ENCODE data around the gene SYTL2. TPM values are rescaled to one million over a fixed set of nuclear protein-coding genes. Genes with fewer than 3 reads are reported as not detected.

Gene SYTL2
- total RNA-seq, 2 experiments from 2014 or later = 28.7 to 39.3 TPM

DNA sequence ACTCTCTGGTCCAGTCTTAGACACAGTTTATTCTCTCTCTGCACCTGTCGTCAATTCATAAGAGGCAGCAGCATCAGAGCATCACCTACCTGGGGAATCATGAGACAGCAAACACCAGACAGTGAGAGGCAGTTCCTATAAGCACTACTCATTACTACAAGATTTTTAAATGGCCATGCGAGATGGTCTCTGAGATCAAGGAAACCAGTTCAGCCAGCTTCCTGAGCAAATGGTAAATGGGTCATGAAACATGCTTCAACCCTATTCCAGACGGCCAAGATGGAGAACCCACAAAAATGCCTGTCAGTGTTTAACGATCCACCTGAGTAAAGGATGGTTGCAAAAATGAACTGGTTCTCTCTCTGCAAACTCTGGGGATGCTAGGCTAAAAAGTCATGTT is 52.9 kb downstream of the SYTL2 start:
- Mint-ChIP-seq H3K9me3 (no peaks in the 10 kb centered on the region), H3K4me3 (no peak overlapping the region), H3K27me3 (no peaks in the 10 kb centered on the region), H3K27ac (no peak overlapping the region), H3K36me3 (peaks cover 18% of the 10 kb centered on the region), H3K4me1 (peaks cover 36% of the 10 kb centered on the region)
- no peak for DNase-seq
- POLR2A ChIA-PET = no interaction called here
- no peak for ATAC-seq (ENCODE audit: low read depth)

DNA sequence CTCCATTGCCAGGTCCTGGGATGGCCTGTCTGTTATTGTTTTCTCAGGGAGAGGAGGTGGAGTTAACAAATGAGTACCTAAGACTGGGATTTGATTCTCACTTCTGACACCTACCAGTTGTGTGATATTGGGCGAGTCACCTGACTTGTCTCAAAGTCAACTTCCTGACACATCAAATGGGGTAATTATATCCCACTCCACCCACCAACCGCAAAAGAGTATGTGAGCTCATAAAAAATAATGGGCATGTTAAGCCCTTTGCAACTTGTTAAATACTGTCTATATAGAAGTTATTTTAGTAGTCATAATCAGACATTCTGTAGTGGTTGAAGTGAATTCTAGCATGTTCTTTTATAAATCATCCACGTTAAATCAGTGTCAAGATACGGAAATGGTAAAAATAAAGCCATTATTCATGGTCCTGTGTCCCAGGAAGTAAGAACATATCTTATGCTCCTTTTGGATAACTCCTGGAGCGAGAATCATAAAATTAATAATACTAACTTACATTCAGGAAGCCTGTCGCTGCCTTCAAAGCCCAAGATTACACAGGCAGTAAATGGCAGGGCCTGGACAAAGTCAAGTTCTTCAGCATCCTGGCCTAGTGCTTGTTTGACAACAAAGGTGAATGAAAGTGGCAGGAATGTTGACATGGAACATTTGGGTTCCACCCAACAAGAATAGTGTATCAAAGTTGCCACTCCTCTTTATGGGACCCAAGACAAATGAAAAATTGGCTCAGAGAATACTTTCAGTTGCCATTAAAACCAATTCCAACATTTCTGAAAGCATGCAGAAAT is 54.3 kb downstream of the SYTL2 start:
- Mint-ChIP-seq H3K4me3 (peak overlapping the region; percentile 59), H3K36me3 (peaks cover 16% of the 10 kb centered on the region), H3K27me3 (no peaks in the 10 kb centered on the region), H3K9me3 (no peaks in the 10 kb centered on the region), H3K4me1 (peaks cover 48% of the 10 kb centered on the region), H3K27ac (peak overlapping the region; percentile 82)
- DNase-seq (no peak), ATAC-seq (ENCODE audit: low read depth) (peak; percentile 8)
- POLR2A ChIA-PET = interaction anchor here (0.9 to 2.9 kb wide), 8 partner anchors 9 to 129 kb away, joined by 3 to 11 read pairs (median 4); partner anchors contain the start of genes DLG2 and TMEM126A

DNA sequence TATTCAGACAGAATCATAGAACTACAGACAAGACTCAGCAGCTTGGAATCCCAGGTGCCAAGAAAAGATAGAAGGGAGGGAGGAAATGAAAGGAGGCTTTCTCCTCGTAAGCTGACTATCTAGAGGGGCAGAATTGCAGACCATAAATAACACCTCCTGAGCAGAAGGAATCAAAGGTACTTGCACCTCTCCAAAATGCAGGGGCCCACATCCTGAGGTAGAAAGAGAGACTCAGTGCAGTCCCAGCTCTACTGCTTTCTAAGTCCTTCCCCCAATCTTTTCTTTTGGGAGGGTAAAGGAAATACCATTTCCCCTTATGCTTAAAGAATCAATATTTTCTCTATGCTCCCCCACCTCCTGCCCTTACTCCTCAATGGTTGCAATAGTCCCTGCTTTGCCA is 55.2 kb downstream of the SYTL2 start:
- Mint-ChIP-seq H3K27me3 (no peaks in the 10 kb centered on the region), H3K27ac (peak overlapping the region; percentile 82), H3K4me3 (peak overlapping the region; percentile 59), H3K4me1 (peaks cover 57% of the 10 kb centered on the region), H3K9me3 (no peaks in the 10 kb centered on the region), H3K36me3 (peaks cover 16% of the 10 kb centered on the region)
- DNase-seq (no peak), ATAC-seq (ENCODE audit: low read depth) (no peak)
- POLR2A ChIA-PET = interaction anchor here (0.7 to 2.9 kb wide), 7 partner anchors 10 to 128 kb away, joined by 3 to 11 read pairs (median 4); partner anchors contain the start of gene DLG2

DNA sequence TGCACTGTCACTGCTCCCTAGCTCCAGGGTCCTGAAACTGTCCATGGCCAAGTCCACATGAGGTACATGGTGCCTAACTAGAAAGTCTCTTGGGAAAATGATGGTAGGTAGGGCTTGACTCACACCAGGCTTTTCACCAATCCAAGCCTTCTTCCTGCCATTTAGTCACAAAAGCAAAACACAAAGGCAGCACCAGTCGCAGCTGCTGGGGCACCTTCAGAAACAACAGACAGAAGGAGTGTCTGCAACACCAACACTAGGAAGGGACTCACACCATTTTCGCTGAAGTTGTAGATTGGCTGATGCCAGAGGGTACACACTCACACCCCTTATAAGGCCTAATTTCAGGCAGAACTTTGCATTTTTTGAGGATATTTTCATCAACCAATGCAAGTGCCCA is 55.7 kb downstream of the SYTL2 start:
- Mint-ChIP-seq H3K4me3 (peak overlapping the region; percentile 59), H3K36me3 (peaks cover 16% of the 10 kb centered on the region), H3K27me3 (no peaks in the 10 kb centered on the region), H3K27ac (peak overlapping the region; percentile 82), H3K9me3 (no peaks in the 10 kb centered on the region), H3K4me1 (peaks cover 61% of the 10 kb centered on the region)
- DNase-seq (no peak), ATAC-seq (ENCODE audit: low read depth) (no peak)
- POLR2A ChIA-PET = interaction anchor here (0.7 to 2.9 kb wide), 7 partner anchors 10 to 128 kb away, joined by 3 to 11 read pairs (median 4); partner anchors contain the start of gene DLG2

DNA sequence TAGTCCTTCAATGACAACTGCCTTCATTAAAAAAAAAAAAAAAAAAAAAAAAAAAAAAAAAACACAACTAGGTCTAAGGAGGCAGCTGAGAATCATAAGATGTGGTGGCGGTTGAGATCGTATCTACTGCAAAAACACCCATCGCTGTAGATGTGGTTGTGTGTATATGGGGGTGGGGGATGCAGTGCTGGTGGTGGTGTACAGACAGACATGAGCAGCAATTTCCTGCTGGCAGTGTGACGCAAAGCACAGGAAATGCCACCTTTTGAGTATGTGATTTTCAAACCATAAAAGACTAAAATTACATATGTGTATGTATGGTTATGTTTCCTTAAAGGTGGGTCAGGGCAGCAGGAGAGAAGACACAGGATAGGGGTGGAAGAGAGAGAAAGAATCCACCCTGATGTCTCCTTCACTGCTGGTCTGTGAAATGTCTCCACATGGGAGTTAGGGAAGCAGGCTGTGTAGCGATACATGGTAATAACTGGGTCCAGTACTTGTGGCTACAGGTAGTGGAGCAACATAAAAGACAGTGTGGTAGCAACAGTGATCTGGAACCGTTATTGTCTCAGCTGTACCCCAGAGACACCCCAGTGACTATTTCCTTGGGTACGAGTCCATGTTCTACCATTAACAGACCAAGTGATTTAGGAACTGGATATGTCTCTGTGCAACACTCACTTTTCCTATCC is 57.9 kb downstream of the SYTL2 start:
- no peaks in the 10 kb centered on the region for H3K27me3 Mint-ChIP-seq
- peak overlapping the region; percentile 92 for H3K27ac Mint-ChIP-seq
- DNase-seq = peak; percentile 73
- ATAC-seq (ENCODE audit: low read depth) = peak; percentile 82
- peaks cover 19% of the 10 kb centered on the region for H3K36me3 Mint-ChIP-seq
- H3K4me1 Mint-ChIP-seq = peaks cover 72% of the 10 kb centered on the region
- no peaks in the 10 kb centered on the region for H3K9me3 Mint-ChIP-seq
- POLR2A ChIA-PET = interaction anchor here (0.7 to 2.7 kb wide), 12 partner anchors 12 to 695 kb away, joined by 4 to 24 read pairs (median 4); partner anchors contain the start of genes CREBZF and SYTL2
- H3K4me3 Mint-ChIP-seq = peak overlapping the region; percentile 65

DNA sequence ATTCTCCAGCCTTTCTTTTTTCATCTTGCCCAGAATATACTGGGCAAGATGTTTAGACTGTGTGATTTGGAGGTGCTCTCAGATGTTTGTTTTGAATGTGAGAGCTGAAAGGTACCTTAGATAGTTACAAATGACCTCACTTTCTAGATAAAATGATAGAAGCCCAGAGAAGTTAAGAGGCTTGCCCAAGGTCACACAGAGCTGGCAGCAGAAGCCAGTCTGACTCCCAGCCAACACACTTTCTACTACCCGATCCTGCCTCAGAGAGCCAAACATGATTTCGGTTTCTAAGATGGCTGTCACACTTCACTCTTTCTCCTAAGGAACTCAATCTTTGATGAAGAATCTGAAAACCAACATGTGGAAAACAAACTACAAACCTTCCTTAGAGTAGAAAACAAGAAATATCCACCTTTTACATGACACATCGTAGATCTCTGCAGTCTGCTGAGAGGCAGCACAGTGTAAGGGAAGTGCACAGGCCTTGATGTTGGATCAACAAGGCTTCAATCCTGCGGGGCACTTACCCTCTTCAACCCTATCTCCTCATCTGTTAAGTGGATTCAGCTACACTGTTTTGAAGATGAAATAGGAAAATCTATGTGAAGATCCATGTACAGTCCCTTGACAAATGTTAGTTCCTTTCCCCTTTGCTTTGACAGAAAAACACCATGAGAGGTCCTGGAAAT is 58.6 kb downstream of the SYTL2 start:
- DNase-seq (no peak), ATAC-seq (ENCODE audit: low read depth) (peak; percentile 43)
- Mint-ChIP-seq H3K27ac (peak overlapping the region; percentile 92), H3K27me3 (no peaks in the 10 kb centered on the region), H3K4me1 (peaks cover 70% of the 10 kb centered on the region), H3K36me3 (peaks cover 22% of the 10 kb centered on the region), H3K9me3 (no peaks in the 10 kb centered on the region), H3K4me3 (peak overlapping the region; percentile 65)
- POLR2A ChIA-PET = interaction anchor here (0.7 to 2.7 kb wide), 8 partner anchors 11 to 696 kb away, joined by 4 to 24 read pairs (median 4); partner anchors contain the start of genes CREBZF and SYTL2

DNA sequence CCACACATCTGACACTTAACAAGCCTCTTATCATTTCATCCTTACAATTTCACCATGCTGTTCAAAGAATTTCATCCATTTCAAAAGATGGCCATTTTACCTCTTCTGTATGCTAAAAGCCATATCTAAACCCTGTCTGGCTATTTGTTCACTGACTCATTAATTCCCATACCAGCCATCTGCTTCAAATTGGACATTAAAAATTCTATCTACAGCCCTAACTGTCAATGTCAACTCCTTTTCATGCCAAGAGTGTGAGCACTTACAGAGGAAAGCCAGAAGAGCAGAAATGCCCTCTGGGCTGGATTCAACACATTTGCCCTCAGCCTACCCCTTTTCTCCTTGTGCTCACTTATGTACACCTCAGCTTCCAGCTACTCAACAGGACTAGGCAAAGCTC is 59.2 kb downstream of the SYTL2 start:
- Mint-ChIP-seq H3K36me3 (peaks cover 26% of the 10 kb centered on the region), H3K9me3 (no peaks in the 10 kb centered on the region), H3K4me3 (peak overlapping the region; percentile 14), H3K4me1 (peaks cover 71% of the 10 kb centered on the region), H3K27ac (peak overlapping the region; percentile 92), H3K27me3 (no peaks in the 10 kb centered on the region)
- no peak for DNase-seq
- POLR2A ChIA-PET = interaction anchor here (2.1 to 2.7 kb wide), 3 partner anchors 10 to 87 kb away, joined by 7 to 24 read pairs (median 9); partner anchors contain the start of genes CREBZF and SYTL2
- ATAC-seq (ENCODE audit: low read depth) = no peak

DNA sequence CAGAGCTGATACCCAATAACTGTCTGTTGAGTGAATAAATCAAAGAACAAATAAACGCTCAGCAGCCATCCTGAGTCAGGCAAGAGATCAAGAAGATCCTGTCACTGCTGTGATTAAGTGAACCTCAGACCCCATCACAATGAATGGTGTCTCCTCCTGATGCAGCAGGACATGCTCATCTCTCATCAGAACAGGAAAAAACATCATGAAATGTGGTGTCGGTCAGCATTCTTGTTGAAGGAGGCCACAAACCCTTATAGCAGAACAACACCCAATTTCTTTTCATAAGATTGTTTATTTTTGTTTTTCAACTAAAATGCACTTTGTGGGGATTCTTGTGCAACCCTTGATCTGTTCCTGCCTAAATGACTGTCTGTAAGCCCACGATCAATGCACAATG is 60.3 kb downstream of the SYTL2 start:
- Mint-ChIP-seq H3K9me3 (no peaks in the 10 kb centered on the region), H3K27ac (peak overlapping the region; percentile 79)
- POLR2A ChIA-PET = interaction anchor here (1.4 to 2.7 kb wide), 2 partner anchors 60 to 85 kb away, joined by 3 to 7 read pairs; partner anchors contain the start of genes CREBZF and SYTL2

DNA sequence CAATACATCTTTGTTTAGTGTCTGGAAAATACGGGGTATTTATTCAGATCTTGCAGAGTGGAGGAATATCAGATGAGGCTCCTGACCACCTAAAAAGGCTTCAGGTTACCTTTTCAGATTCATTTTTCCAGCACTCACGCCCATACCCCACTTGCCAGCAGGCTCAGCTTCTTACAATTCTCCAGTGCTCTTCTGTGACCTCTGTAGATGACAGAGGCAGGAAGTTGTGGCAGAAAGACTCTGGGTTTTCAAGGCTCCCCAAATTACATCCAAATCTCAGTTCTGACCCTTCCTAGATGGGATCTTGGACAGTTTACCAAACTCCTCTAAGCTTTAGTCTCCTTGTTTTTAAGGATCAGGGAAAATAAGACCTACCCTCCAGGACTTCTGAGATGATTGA is 61.1 kb downstream of the SYTL2 start:
- Mint-ChIP-seq H3K4me1 (peaks cover 70% of the 10 kb centered on the region), H3K27ac (peak overlapping the region; percentile 79), H3K36me3 (peaks cover 31% of the 10 kb centered on the region), H3K9me3 (no peaks in the 10 kb centered on the region), H3K27me3 (no peaks in the 10 kb centered on the region), H3K4me3 (peak overlapping the region; percentile 62)
- POLR2A ChIA-PET = interaction anchor here (1.0 to 2.7 kb wide), 3 partner anchors 50 to 85 kb away, joined by 3 to 7 read pairs (median 4); partner anchors contain the start of genes CREBZF and SYTL2
- ATAC-seq (ENCODE audit: low read depth) = no peak
- no peak for DNase-seq

More for the DNA sequence above, 60.3 kb downstream of the SYTL2 start:
- H3K36me3 Mint-ChIP-seq = peaks cover 28% of the 10 kb centered on the region
- H3K27me3 Mint-ChIP-seq = no peaks in the 10 kb centered on the region
- H3K4me3 Mint-ChIP-seq = peak overlapping the region; percentile 62
- DNase-seq = no peak
- H3K4me1 Mint-ChIP-seq = peaks cover 69% of the 10 kb centered on the region
- ATAC-seq (ENCODE audit: low read depth) = no peak

DNA sequence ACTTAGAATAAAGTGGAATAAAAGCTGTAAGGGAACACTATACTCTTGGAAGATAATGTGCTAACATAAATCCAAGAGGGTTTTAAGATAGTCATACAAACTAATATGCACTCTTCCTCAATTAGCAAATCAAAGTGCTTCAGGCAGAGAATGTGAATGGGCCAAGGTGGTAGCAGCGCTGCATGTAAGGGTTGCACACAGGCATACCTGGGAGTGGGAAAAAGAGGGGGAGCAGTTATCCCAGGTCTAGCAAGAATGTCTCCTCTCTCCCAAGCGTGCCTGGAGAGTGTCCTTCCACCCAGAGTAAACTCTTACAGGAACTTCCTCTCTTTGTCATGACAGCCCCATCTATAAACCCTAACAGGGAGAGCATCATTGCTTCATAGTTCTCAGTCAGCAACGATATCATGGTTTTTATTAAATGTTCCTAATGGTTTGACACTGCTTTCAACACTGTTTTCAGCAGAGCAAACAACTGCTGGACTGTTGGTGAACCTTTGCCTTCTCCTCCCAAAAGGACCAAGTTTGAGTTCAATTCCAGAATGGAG is 61.6 kb downstream of the SYTL2 start:
- Mint-ChIP-seq H3K4me1 (peaks cover 70% of the 10 kb centered on the region), H3K27ac (peak overlapping the region; percentile 79), H3K36me3 (peaks cover 33% of the 10 kb centered on the region), H3K9me3 (no peaks in the 10 kb centered on the region), H3K4me3 (peak overlapping the region; percentile 62), H3K27me3 (no peaks in the 10 kb centered on the region)
- ATAC-seq (ENCODE audit: low read depth) (no peak), DNase-seq (no peak)
- POLR2A ChIA-PET = interaction anchor here (0.7 to 2.7 kb wide), 4 partner anchors 11 to 84 kb away, joined by 3 to 7 read pairs (median 4); partner anchors contain the start of genes CREBZF and SYTL2

DNA sequence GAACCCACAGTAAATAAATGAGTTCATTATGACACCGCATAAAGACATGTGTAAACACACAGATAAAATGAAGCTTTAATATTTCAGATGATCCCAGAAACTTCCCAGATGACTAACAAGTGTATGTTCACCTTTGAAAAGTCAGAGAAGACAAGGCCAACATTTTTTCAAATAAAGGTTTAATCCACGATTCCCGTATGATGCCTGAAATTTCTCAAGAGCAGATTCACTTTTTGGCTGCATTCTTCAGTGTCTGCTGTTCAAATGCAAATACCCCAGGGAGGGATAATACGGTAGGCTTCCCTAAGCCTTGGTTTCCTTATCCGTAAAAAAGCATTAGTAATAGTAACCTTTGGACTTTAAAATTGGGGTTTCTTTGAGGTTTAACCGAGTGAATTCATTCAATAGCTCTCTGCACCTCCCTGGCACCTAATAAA is 62.5 kb downstream of the SYTL2 start:
- H3K27me3 Mint-ChIP-seq = no peaks in the 10 kb centered on the region
- POLR2A ChIA-PET = interaction anchor here (0.7 to 2.7 kb wide), 2 partner anchors 10 to 62 kb away, joined by 3 to 7 read pairs; partner anchors contain the start of gene SYTL2
- H3K4me3 Mint-ChIP-seq = no peak overlapping the region
- H3K9me3 Mint-ChIP-seq = no peaks in the 10 kb centered on the region
- no peak for ATAC-seq (ENCODE audit: low read depth)
- H3K27ac Mint-ChIP-seq = no peak overlapping the region
- H3K4me1 Mint-ChIP-seq = peaks cover 70% of the 10 kb centered on the region
- H3K36me3 Mint-ChIP-seq = peaks cover 36% of the 10 kb centered on the region
- no peak for DNase-seq

DNA sequence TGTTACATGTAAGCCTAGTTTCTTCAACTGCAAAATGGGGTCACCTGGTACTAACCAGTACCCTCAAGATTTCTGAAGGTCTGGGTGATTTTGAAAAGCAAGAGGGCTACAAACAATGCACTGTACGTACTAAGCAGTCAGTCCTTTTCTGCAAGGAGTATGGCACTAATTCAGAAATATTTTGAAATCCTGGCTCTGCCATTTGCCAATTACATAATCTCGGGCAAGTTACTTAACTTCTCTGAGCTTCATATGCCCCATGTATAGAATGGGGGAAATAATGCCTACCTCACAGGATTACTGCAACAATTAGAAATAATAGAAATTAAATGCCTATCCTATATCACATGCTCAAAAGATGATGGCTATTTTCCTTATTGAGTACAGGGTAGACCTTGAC is 64.3 kb downstream of the SYTL2 start:
- no peak for ATAC-seq (ENCODE audit: low read depth)
- H3K4me1 Mint-ChIP-seq = peaks cover 58% of the 10 kb centered on the region
- POLR2A ChIA-PET = no interaction called here
- H3K9me3 Mint-ChIP-seq = no peaks in the 10 kb centered on the region
- H3K36me3 Mint-ChIP-seq = peaks cover 33% of the 10 kb centered on the region
- no peaks in the 10 kb centered on the region for H3K27me3 Mint-ChIP-seq
- H3K27ac Mint-ChIP-seq = no peak overlapping the region
- no peak for DNase-seq
- H3K4me3 Mint-ChIP-seq = no peak overlapping the region
